Uterus (tissue), 4 donors: ENCODE results near the gene SLIT3. TPM values are rescaled to one million over a fixed set of nuclear protein-coding genes. Genes with fewer than 3 reads are reported as not detected.

Experiments
- DNase-seq, 2 donors: peaks; one replicate each; pipeline ENCODE4 v3.0.0-alpha.2; 2019 to 2020
- H3K27ac ChIP-seq, 2 donors: fragments of 200-600 bp; sonication (generic); 1 replicate in 1 of 2; 2 replicates in 1 of 2; pipeline ENCODE4 v1.5.1; 2016 to 2018
- H3K27me3 ChIP-seq, 2 donors: fragments of 200-600 bp; sonication (generic); one replicate each; pipeline ENCODE4 v1.5.1; 2018 to 2019; ENCODE audit warnings: control low read depth in 1 of 2
- H3K36me3 ChIP-seq, 2 donors: fragments of 200-600 bp; sonication (generic); one replicate each; pipeline ENCODE4 v1.5.1; 2019; ENCODE audit warnings: control low read depth in 1 of 2
- H3K4me1 ChIP-seq, 2 donors: fragments of 200-600 bp; sonication (generic); one replicate each; pipeline ENCODE4 v1.5.1; 2018 to 2019; ENCODE audit warnings: control low read depth in 1 of 2
- H3K4me3 ChIP-seq, 2 donors: fragments of 200-600 bp; sonication (generic); 1 replicate in 1 of 2; 2 replicates in 1 of 2; pipeline ENCODE4 v1.5.1; 2018 to 2019; ENCODE audit warnings: mild to moderate bottlenecking in 1 of 2
- H3K9me3 ChIP-seq, 2 donors: fragments of 200-600 bp; sonication (generic); one replicate each; pipeline ENCODE4 v1.5.1; 2019; ENCODE audit warnings: control low read depth in 1 of 2
- POLR2A ChIP-seq, 2 donors: fragments of 450-650 bp; IDR thresholded peaks; one replicate each; pipeline ENCODE4 v1.6.1; 2016; ENCODE audit warnings: antibody characterized with exemption in 2 of 2, mild to moderate bottlenecking in 1 of 2, moderate library complexity in 1 of 2
- intact Hi-C: fragments of 100-400 bp; cut with DNase I; formaldehyde crosslinking; loops from one replicate; pipeline ENCODE4 v1.15.1; 2023; ENCODE audit warnings: low total_unique reads
- total RNA-seq, 4 donors: library from RNA; depleted of rRNA in 3 of 4; stranded (reverse); fragments of >200 nt in 3 of 4; gene quantifications; one replicate each; pipeline versions ENCODE4 v1.1.0 to v1.2.4, GENCODE V29; 2014 to 2023
- TF ChIP-seq, protein P1 (sequence below), 4 experiments: fragments of 200-600 bp in 2 of 4; fragments of 450-650 bp in 2 of 4; sonication (generic) in 2 of 4; IDR thresholded peaks; one replicate each; pipeline ENCODE4 v1.5.1; 2016 to 2019; ENCODE audit warnings: antibody characterized with exemption in 4 of 4, mild to moderate bottlenecking in 2 of 4, moderate library complexity in 1 of 4
- donor health status: DM: yes; HTN: yes; CAD: no.

SLIT3 gene
- total RNA-seq, 4 donors from 2014 or later: 9.4 to 62.2 (median 28.1) TPM

- intact Hi-C loops: no loop called here
- TF ChIP-seq, protein P1, sequence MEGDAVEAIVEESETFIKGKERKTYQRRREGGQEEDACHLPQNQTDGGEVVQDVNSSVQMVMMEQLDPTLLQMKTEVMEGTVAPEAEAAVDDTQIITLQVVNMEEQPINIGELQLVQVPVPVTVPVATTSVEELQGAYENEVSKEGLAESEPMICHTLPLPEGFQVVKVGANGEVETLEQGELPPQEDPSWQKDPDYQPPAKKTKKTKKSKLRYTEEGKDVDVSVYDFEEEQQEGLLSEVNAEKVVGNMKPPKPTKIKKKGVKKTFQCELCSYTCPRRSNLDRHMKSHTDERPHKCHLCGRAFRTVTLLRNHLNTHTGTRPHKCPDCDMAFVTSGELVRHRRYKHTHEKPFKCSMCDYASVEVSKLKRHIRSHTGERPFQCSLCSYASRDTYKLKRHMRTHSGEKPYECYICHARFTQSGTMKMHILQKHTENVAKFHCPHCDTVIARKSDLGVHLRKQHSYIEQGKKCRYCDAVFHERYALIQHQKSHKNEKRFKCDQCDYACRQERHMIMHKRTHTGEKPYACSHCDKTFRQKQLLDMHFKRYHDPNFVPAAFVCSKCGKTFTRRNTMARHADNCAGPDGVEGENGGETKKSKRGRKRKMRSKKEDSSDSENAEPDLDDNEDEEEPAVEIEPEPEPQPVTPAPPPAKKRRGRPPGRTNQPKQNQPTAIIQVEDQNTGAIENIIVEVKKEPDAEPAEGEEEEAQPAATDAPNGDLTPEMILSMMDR (IDR thresholded peaks at IDR 0.05): no peak
- no peak for TF ChIP-seq POLR2A (IDR thresholded peaks at IDR 0.05)
Measured at GRCh38 chr5:168914491-168914890, 386.4 kb downstream of the SLIT3 start.

GRCh38 chr5:168910874-168911273 lies 390.1 kb downstream of the SLIT3 start:
- no peak overlapping the region for H3K27ac ChIP-seq
- intact Hi-C loops: no loop called here
- H3K4me1 ChIP-seq: no peaks in the 10 kb centered on the region
- no peaks in the 10 kb centered on the region for H3K27me3 ChIP-seq
- H3K9me3 ChIP-seq: no peaks in the 10 kb centered on the region
- no peaks in the 10 kb centered on the region for H3K36me3 ChIP-seq
- no peak overlapping the region for H3K4me3 ChIP-seq
- no peak for TF ChIP-seq POLR2A (IDR thresholded peaks at IDR 0.05)
- TF ChIP-seq, protein P1 (IDR thresholded peaks at IDR 0.05): no peak
- no peak for DNase-seq

More at GRCh38 chr5:168914491-168914890, 386.4 kb downstream of the SLIT3 start:
- Histone ChIP-seq H3K36me3 (no peaks in the 10 kb centered on the region), H3K9me3 (no peaks in the 10 kb centered on the region), H3K27ac (no peak overlapping the region), H3K27me3 (no peaks in the 10 kb centered on the region), H3K4me1 (no peaks in the 10 kb centered on the region), H3K4me3 (no peak overlapping the region)
- DNase-seq: no peak

GRCh38 chr5:168908207-168908606 lies 392.7 kb downstream of the SLIT3 start:
- Histone ChIP-seq H3K27me3 (no peaks in the 10 kb centered on the region), H3K4me3 (no peak overlapping the region), H3K4me1 (no peaks in the 10 kb centered on the region), H3K36me3 (no peaks in the 10 kb centered on the region), H3K27ac (no peak overlapping the region), H3K9me3 (no peaks in the 10 kb centered on the region)
- intact Hi-C loops: no loop called here
- no peak for DNase-seq
- no peak for TF ChIP-seq POLR2A (IDR thresholded peaks at IDR 0.05)
- TF ChIP-seq, protein P1 (IDR thresholded peaks at IDR 0.05): no peak

DNA sequence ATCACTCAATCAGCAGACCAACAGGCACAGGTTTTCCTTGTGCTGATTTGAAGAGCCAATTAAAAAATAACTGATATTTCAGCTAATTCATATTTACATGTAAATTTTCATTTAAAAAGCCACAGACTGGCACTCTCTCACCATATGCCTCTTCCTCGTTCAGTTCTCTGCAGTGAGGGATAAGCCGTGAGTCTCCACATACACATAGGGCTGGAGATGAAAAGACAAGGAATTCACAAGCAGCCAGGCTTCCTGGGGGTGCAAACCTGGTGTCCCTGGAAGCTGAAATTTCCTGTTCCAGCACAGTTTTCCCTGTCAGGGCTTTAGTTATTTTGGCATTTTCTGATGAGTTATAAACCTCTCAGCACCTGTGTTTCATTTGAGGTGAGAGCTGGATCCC lies 397.9 kb downstream of the SLIT3 start:
- Histone ChIP-seq H3K27ac (no peak overlapping the region), H3K4me3 (no peak overlapping the region), H3K9me3 (no peaks in the 10 kb centered on the region), H3K4me1 (no peaks in the 10 kb centered on the region), H3K36me3 (no peaks in the 10 kb centered on the region), H3K27me3 (no peaks in the 10 kb centered on the region)
- TF ChIP-seq, protein P1 (IDR thresholded peaks at IDR 0.05): no peak
- no peak for TF ChIP-seq POLR2A (IDR thresholded peaks at IDR 0.05)
- intact Hi-C loops: no loop called here
- no peak for DNase-seq

DNA sequence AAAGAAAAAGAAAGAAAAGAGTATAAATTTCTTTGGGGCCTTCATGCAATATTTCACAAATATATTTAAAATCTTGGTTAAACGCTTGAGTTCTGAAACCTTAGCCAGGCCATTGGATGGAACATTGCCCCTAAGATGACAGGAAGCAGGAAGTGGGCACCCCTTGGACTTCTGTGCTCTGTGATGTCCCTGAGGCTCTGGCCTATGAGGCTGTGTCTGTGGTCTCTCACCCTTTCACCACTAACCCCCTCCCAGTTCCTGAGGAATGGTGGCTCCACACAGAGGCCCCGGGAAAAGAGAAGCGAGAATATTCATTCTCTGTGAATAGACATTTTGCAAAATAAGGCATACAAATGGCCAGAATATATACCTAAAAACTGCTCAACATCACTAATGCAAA lies 401.3 kb downstream of the SLIT3 start:
- TF ChIP-seq POLR2A (IDR thresholded peaks at IDR 0.05): no peak
- TF ChIP-seq, protein P1 (IDR thresholded peaks at IDR 0.05): no peak
- Histone ChIP-seq H3K9me3 (no peaks in the 10 kb centered on the region), H3K4me1 (no peaks in the 10 kb centered on the region), H3K27me3 (no peaks in the 10 kb centered on the region), H3K27ac (no peak overlapping the region), H3K36me3 (no peaks in the 10 kb centered on the region), H3K4me3 (no peak overlapping the region)
- intact Hi-C loops: no loop called here
- DNase-seq: no peak
